Measurements from ENCODE around the gene JUN. TPM values are rescaled to one million over a fixed set of nuclear protein-coding genes. Genes with fewer than 3 reads are reported as not detected.

JUN gene
- total and polyA plus RNA-seq, 2 of the 13 experiments (the other 11 are each of a cell fraction or from before 2014, with no cell fraction given) = 18.2 to 22.3 TPM

- no TSS peak for BruUV-seq (replicated peaks)
- no peak overlapping the region for H3K9ac ChIP-seq (ENCODE audit: insufficient read depth, low read depth, low read length)
- no peaks in the 10 kb centered on the region for H3K36me3 ChIP-seq (replicated peaks in 1 of 2; ENCODE audit: control insufficient read depth in 1 of 2, insufficient read depth in 2 of 2, low read length in 2 of 2)
- DNase-seq (ENCODE audit: low spot score) (no peak), FAIRE-seq (no peak), ATAC-seq (no peak)
- no peaks in the 10 kb centered on the region for H4K20me1 ChIP-seq (ENCODE audit: insufficient read depth, low read length)
- H3K79me2 ChIP-seq (ENCODE audit: insufficient read depth, low read length) = no peaks in the 10 kb centered on the region
- H3K9me3 ChIP-seq (ENCODE audit: low read length) = no peaks in the 10 kb centered on the region
- TF ChIP-seq ZMYM4 (CRISPR knock-in tag; IDR thresholded peaks at IDR 0.05) = no peak
- TF ChIP-seq GABPB1 (CRISPR knock-in tag; IDR thresholded peaks at IDR 0.05) = no peak
- TF ChIP-seq ZFX (CRISPR knock-in tag; IDR thresholded peaks at IDR 0.05; ENCODE audit: low read depth) = no peak
- TF ChIP-seq, protein P1, sequence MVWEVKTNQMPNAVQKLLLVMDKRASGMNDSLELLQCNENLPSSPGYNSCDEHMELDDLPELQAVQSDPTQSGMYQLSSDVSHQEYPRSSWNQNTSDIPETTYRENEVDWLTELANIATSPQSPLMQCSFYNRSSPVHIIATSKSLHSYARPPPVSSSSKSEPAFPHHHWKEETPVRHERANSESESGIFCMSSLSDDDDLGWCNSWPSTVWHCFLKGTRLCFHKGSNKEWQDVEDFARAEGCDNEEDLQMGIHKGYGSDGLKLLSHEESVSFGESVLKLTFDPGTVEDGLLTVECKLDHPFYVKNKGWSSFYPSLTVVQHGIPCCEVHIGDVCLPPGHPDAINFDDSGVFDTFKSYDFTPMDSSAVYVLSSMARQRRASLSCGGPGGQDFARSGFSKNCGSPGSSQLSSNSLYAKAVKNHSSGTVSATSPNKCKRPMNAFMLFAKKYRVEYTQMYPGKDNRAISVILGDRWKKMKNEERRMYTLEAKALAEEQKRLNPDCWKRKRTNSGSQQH (CRISPR knock-in tag; IDR thresholded peaks at IDR 0.05; ENCODE audit: low read depth) = no peak
- no peak for TF ChIP-seq PBX3 (CRISPR knock-in tag; IDR thresholded peaks at IDR 0.05; ENCODE audit: borderline replicate concordance)
- TF ChIP-seq ZNF75D (CRISPR knock-in tag; IDR thresholded peaks at IDR 0.05; ENCODE audit: borderline replicate concordance) = no peak
- no peak for TF ChIP-seq HCFC1 (IDR thresholded peaks at IDR 0.05; ENCODE audit: low read depth, low read length)
- TF ChIP-seq ZBTB42 (CRISPR knock-in tag; IDR thresholded peaks at IDR 0.05) = no peak
- no peak for TF ChIP-seq ZBTB3 (CRISPR knock-in tag; IDR thresholded peaks at IDR 0.05; ENCODE audit: borderline replicate concordance, low read depth)
- WGBS (ENCODE audit: low lambda C conversion rate) = 67% methylated on average over 2 of the region's 2 CpGs
- H3K27ac ChIP-seq (ENCODE audit: extremely low read length, insufficient read depth, low read length) = no peak overlapping the region
- H3K4me2 ChIP-seq (ENCODE audit: low read depth, low read length) = no peak overlapping the region
- no peak overlapping the region for H2AFZ ChIP-seq (ENCODE audit: low read length)
- H3K4me1 ChIP-seq (ENCODE audit: insufficient read depth, low read length) = peaks cover 58% of the 10 kb centered on the region
- ChIA-PET CTCF (ENCODE audit: low intra/inter-chr PET ratio, low total read pairs) (no interaction called here), POLR2A (no interaction called here)
- intact Hi-C loops (cut with micrococcal nuclease; ENCODE audit: unreplicated experiment) (no loop called here), in situ Hi-C loops (cut with HindIII; ENCODE audit: extremely low pct_ligation_motif_present, low pct_unique_long_range_greater_than_20kb) (no loop called here)
- no peaks in the 10 kb centered on the region for H3K27me3 ChIP-seq (ENCODE audit: control insufficient read depth in 1 of 2, insufficient read depth in 2 of 2, low read length in 2 of 2)
- H3K4me3 ChIP-seq (replicated peaks in 1 of 3; ENCODE audit: insufficient read depth in 1 of 3, low read depth in 2 of 3, low read length in 3 of 3) = no peak overlapping the region
Measured at GRCh38 chr1:58765441-58765840, 18.4 kb downstream of the JUN start.

Data from HepG2 (cell line).